ENCODE measurements around the gene PPP4R3B.

Gene PPP4R3B

GRCh38 chr2:55502590-55503141 is 114.8 kb downstream of the PPP4R3B start:
- DNase-seq, result no peak

GRCh38 chr2:55500025-55500424 is 117.4 kb downstream of the PPP4R3B start:
- DNase-seq, result no peak

DNA sequence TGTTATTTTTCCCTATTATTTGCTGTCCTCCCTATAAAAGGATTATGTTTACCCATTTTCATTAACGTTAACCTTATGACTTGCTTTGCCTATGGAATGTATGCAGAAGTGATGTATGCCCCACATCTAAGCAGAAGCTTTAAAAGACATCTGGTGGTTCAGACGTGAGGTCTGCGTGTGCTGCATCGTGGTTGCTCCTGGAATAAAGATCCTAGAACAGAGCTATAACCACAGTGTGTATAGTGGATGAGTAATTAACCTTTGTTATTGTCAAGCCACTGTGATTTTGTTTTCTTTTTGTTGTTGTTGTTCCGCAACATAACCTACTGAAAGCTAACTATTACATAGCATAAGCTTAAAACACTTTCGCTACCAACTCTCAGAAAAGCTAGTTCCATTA is 118.8 kb downstream of the PPP4R3B start:
- DNase-seq, result no peak

Data from activated T-cell treated with anti-CD3 and anti-CD28 coated beads, Interleukin-2, amount 50 U/mL, for 1 hour (primary cell).